ENCODE measurements around the gene NUP205.

The NUP205 gene

GRCh38 chr7:135573541-135573940, 15.8 kb downstream of the NUP205 start:
- no peak overlapping the region for H3K4me3 Mint-ChIP-seq
- no peak overlapping the region for H3K27ac Mint-ChIP-seq
- peaks cover 76% of the 10 kb centered on the region for H3K36me3 Mint-ChIP-seq (ENCODE audit: low read depth)
- peaks cover 15% of the 10 kb centered on the region for H3K4me1 Mint-ChIP-seq (ENCODE audit: low read depth)
- H3K9me3 Mint-ChIP-seq: no peaks in the 10 kb centered on the region
- H3K27me3 Mint-ChIP-seq: no peaks in the 10 kb centered on the region

GRCh38 chr7:135575296-135575695, 17.6 kb downstream of the NUP205 start:
- H3K4me1 Mint-ChIP-seq (ENCODE audit: low read depth): peaks cover 12% of the 10 kb centered on the region
- H3K4me3 Mint-ChIP-seq: no peak overlapping the region
- H3K9me3 Mint-ChIP-seq: no peaks in the 10 kb centered on the region
- H3K27ac Mint-ChIP-seq: peak overlapping the region; percentile 40
- peaks cover 74% of the 10 kb centered on the region for H3K36me3 Mint-ChIP-seq (ENCODE audit: low read depth)
- no peaks in the 10 kb centered on the region for H3K27me3 Mint-ChIP-seq

- Mint-ChIP-seq H3K36me3 (ENCODE audit: low read depth) (peaks cover 59% of the 10 kb centered on the region), H3K4me3 (no peak overlapping the region), H3K9me3 (no peaks in the 10 kb centered on the region), H3K27ac (no peak overlapping the region), H3K4me1 (ENCODE audit: low read depth) (peaks cover 12% of the 10 kb centered on the region), H3K27me3 (no peaks in the 10 kb centered on the region)
Measured at GRCh38 chr7:135578569-135578968, 20.9 kb downstream of the NUP205 start.

GRCh38 chr7:135584362-135585353, 26.9 kb downstream of the NUP205 start:
- Mint-ChIP-seq H3K36me3 (ENCODE audit: low read depth) (peaks cover 49% of the 10 kb centered on the region), H3K27me3 (no peaks in the 10 kb centered on the region), H3K4me1 (ENCODE audit: low read depth) (no peaks in the 10 kb centered on the region), H3K27ac (no peak overlapping the region), H3K9me3 (no peaks in the 10 kb centered on the region), H3K4me3 (no peak overlapping the region)

- peaks cover 5% of the 10 kb centered on the region for H3K4me1 Mint-ChIP-seq (ENCODE audit: low read depth)
- H3K4me3 Mint-ChIP-seq: no peak overlapping the region
- H3K9me3 Mint-ChIP-seq: no peaks in the 10 kb centered on the region
- no peaks in the 10 kb centered on the region for H3K27me3 Mint-ChIP-seq
- peaks cover 80% of the 10 kb centered on the region for H3K36me3 Mint-ChIP-seq (ENCODE audit: low read depth)
- peak overlapping the region; percentile 17 for H3K27ac Mint-ChIP-seq
Measured at GRCh38 chr7:135597181-135597925, 39.6 kb downstream of the NUP205 start.

GRCh38 chr7:135597926-135598305, 40.2 kb downstream of the NUP205 start:
- H3K4me3 Mint-ChIP-seq: no peak overlapping the region
- peaks cover 82% of the 10 kb centered on the region for H3K36me3 Mint-ChIP-seq (ENCODE audit: low read depth)
- no peaks in the 10 kb centered on the region for H3K9me3 Mint-ChIP-seq
- H3K27me3 Mint-ChIP-seq: no peaks in the 10 kb centered on the region
- no peak overlapping the region for H3K27ac Mint-ChIP-seq
- H3K4me1 Mint-ChIP-seq (ENCODE audit: low read depth): peaks cover 5% of the 10 kb centered on the region

GRCh38 chr7:135599471-135599870, 41.8 kb downstream of the NUP205 start:
- Mint-ChIP-seq H3K27me3 (no peaks in the 10 kb centered on the region), H3K9me3 (no peaks in the 10 kb centered on the region), H3K27ac (no peak overlapping the region), H3K4me3 (no peak overlapping the region), H3K4me1 (ENCODE audit: low read depth) (peaks cover 5% of the 10 kb centered on the region), H3K36me3 (ENCODE audit: low read depth) (peaks cover 84% of the 10 kb centered on the region)

GRCh38 chr7:135600226-135600625, 42.5 kb downstream of the NUP205 start:
- Mint-ChIP-seq H3K9me3 (no peaks in the 10 kb centered on the region), H3K27me3 (no peaks in the 10 kb centered on the region), H3K4me1 (ENCODE audit: low read depth) (peaks cover 5% of the 10 kb centered on the region), H3K27ac (no peak overlapping the region), H3K36me3 (ENCODE audit: low read depth) (peaks cover 81% of the 10 kb centered on the region), H3K4me3 (no peak overlapping the region)

GRCh38 chr7:135601182-135601581, 43.5 kb downstream of the NUP205 start:
- Mint-ChIP-seq H3K27me3 (no peaks in the 10 kb centered on the region), H3K9me3 (no peaks in the 10 kb centered on the region), H3K4me1 (ENCODE audit: low read depth) (peaks cover 5% of the 10 kb centered on the region), H3K36me3 (ENCODE audit: low read depth) (peaks cover 82% of the 10 kb centered on the region), H3K27ac (no peak overlapping the region), H3K4me3 (no peak overlapping the region)

- H3K36me3 Mint-ChIP-seq (ENCODE audit: low read depth): peaks cover 85% of the 10 kb centered on the region
- H3K27me3 Mint-ChIP-seq: no peaks in the 10 kb centered on the region
- H3K4me1 Mint-ChIP-seq (ENCODE audit: low read depth): no peaks in the 10 kb centered on the region
- no peak overlapping the region for H3K4me3 Mint-ChIP-seq
- H3K27ac Mint-ChIP-seq: no peak overlapping the region
- H3K9me3 Mint-ChIP-seq: no peaks in the 10 kb centered on the region
Measured at GRCh38 chr7:135602304-135602703, 44.6 kb downstream of the NUP205 start.

- Mint-ChIP-seq H3K27ac (no peak overlapping the region), H3K4me1 (ENCODE audit: low read depth) (no peaks in the 10 kb centered on the region), H3K4me3 (no peak overlapping the region), H3K36me3 (ENCODE audit: low read depth) (peaks cover 65% of the 10 kb centered on the region), H3K27me3 (no peaks in the 10 kb centered on the region), H3K9me3 (no peaks in the 10 kb centered on the region)
Measured at GRCh38 chr7:135616136-135616535, 58.4 kb downstream of the NUP205 start.

- peaks cover 59% of the 10 kb centered on the region for H3K36me3 Mint-ChIP-seq (ENCODE audit: low read depth)
- no peak overlapping the region for H3K27ac Mint-ChIP-seq
- no peaks in the 10 kb centered on the region for H3K27me3 Mint-ChIP-seq
- no peak overlapping the region for H3K4me3 Mint-ChIP-seq
- H3K4me1 Mint-ChIP-seq (ENCODE audit: low read depth): no peaks in the 10 kb centered on the region
- no peaks in the 10 kb centered on the region for H3K9me3 Mint-ChIP-seq
Measured at GRCh38 chr7:135617781-135618180, 60.1 kb downstream of the NUP205 start.

GRCh38 chr7:135618510-135618909, 60.8 kb downstream of the NUP205 start:
- no peak overlapping the region for H3K27ac Mint-ChIP-seq
- H3K36me3 Mint-ChIP-seq (ENCODE audit: low read depth): peaks cover 62% of the 10 kb centered on the region
- H3K4me3 Mint-ChIP-seq: no peak overlapping the region
- no peaks in the 10 kb centered on the region for H3K4me1 Mint-ChIP-seq (ENCODE audit: low read depth)
- H3K27me3 Mint-ChIP-seq: no peaks in the 10 kb centered on the region
- no peaks in the 10 kb centered on the region for H3K9me3 Mint-ChIP-seq

GRCh38 chr7:135620447-135620846, 62.7 kb downstream of the NUP205 start:
- Mint-ChIP-seq H3K36me3 (ENCODE audit: low read depth) (peaks cover 67% of the 10 kb centered on the region), H3K4me1 (ENCODE audit: low read depth) (no peaks in the 10 kb centered on the region), H3K9me3 (no peaks in the 10 kb centered on the region), H3K4me3 (no peak overlapping the region), H3K27ac (no peak overlapping the region), H3K27me3 (no peaks in the 10 kb centered on the region)

Measured in stimulated activated naive CD8-positive, alpha-beta T cell treated with anti-CD3 and anti-CD28 coated beads, Interleukin-15, Interleukin-2, amounts not matched to agents 100 ng/mL and 50 ng/mL, for 24 hours (primary cell).